Astrocyte (in vitro differentiated cells and primary cell): ENCODE results near the gene ACOX3.

ENCODE experiments used
- CTCF ChIP-seq: IDR thresholded peaks from 2 replicates; pipeline ENCODE4 v1.5.1; 2011; ENCODE audit warnings: low read depth, mild to moderate bottlenecking, inconsistent platforms, low read length, moderate library complexity; ENCODE audit not compliant: insufficient read depth
- EZH2 ChIP-seq: IDR thresholded peaks from 2 replicates; pipeline ENCODE4 v1.6.1; 2012; ENCODE audit warnings: mild to moderate bottlenecking, low read length, inconsistent platforms; ENCODE audit not compliant: insufficient read depth

GRCh38 chr4:8386731-8387130, 53.8 kb downstream of the ACOX3 start:
- TF ChIP-seq CTCF (no peak), EZH2 (no peak)
